HepG2 (cell line): ENCODE measurements around the gene DQX1. TPM values are rescaled to one million over a fixed set of nuclear protein-coding genes. Genes with fewer than 3 reads are reported as not detected.
A peak's percentile ranks its signal among the peaks of the same experiment; 100 is the strongest.

Source experiments
- CCAR2 ChIP-seq: fragments of 200-400 bp; formaldehyde crosslinking; optimal IDR thresholded peaks from 2 replicates; pipeline ENCODE3; 2018; ENCODE audit warnings: low read depth, mild to moderate bottlenecking, low read length, moderate library complexity
- DDIT3 ChIP-seq: sonication (generic); formaldehyde crosslinking; IDR thresholded peaks from 2 replicates; pipeline ENCODE4 v1.4.0; 2020; ENCODE audit warnings: mild to moderate bottlenecking, missing genetic modification reagents
- E2F5 ChIP-seq: sonication (generic); formaldehyde crosslinking; conservative IDR thresholded peaks from 2 replicates; pipeline ENCODE4 v1.4.0; 2020; ENCODE audit warnings: missing genetic modification reagents
- FOXK1 ChIP-seq: sonication (generic); formaldehyde crosslinking; IDR thresholded peaks from 2 replicates; pipeline ENCODE4 v1.4.0; 2020; ENCODE audit warnings: low read depth, missing genetic modification reagents, borderline replicate concordance
- HIVEP1 ChIP-seq: sonication (generic); formaldehyde crosslinking; IDR thresholded peaks from 2 replicates; pipeline ENCODE4 v1.4.0; 2020; ENCODE audit warnings: mild to moderate bottlenecking, missing genetic modification reagents
- PCBP1 ChIP-seq: fragments of 200-400 bp; formaldehyde crosslinking; IDR thresholded peaks from 2 replicates; pipeline ENCODE4 v1.6.1; 2017; ENCODE audit warnings: mild to moderate bottlenecking, low read depth, low read length, borderline replicate concordance
- YEATS2 ChIP-seq: sonication (generic); formaldehyde crosslinking; IDR thresholded peaks from 2 replicates; pipeline ENCODE4 v1.4.0; 2020; ENCODE audit warnings: missing genetic modification reagents, borderline replicate concordance
- ZBED4 ChIP-seq: sonication (generic); formaldehyde crosslinking; IDR thresholded peaks from 2 replicates; pipeline ENCODE4 v1.4.0; 2020; ENCODE audit warnings: missing genetic modification reagents, borderline replicate concordance
- ZBTB42 ChIP-seq: sonication (generic); formaldehyde crosslinking; IDR thresholded peaks from 2 replicates; pipeline ENCODE4 v1.5.0; 2020; ENCODE audit warnings: mild to moderate bottlenecking, missing genetic modification reagents
- ZFP36 ChIP-seq: fragments of 150-350 bp; IDR thresholded peaks from 2 replicates; pipeline ENCODE4 v1.6.1; 2018; ENCODE audit warnings: borderline replicate concordance, low read length, low read depth; ENCODE audit not compliant: partially characterized antibody
- ZKSCAN1 ChIP-seq: fragments of 150-350 bp; IDR thresholded peaks from 2 replicates; pipeline ENCODE4 v1.6.1; 2014; ENCODE audit warnings: low read length
- ZMYM2 ChIP-seq: sonication (generic); formaldehyde crosslinking; IDR thresholded peaks from 2 replicates; pipeline ENCODE4 v1.8.0; 2022; ENCODE audit warnings: mild to moderate bottlenecking, missing genetic modification reagents
- ZNF274 ChIP-seq: sonication (generic); formaldehyde crosslinking; IDR thresholded peaks from 2 replicates; pipeline ENCODE4 v1.5.1; 2020; ENCODE audit warnings: mild to moderate bottlenecking, missing genetic modification reagents
- ZNF547 ChIP-seq: sonication (generic); formaldehyde crosslinking; IDR thresholded peaks from 2 replicates; pipeline ENCODE4 v1.5.1; 2020; ENCODE audit warnings: mild to moderate bottlenecking, missing genetic modification reagents
- polyA plus RNA-seq, 8 experiments: library from polyadenylated mRNA; depleted of rRNA in 3 of 8; stranded (reverse) in 7 of 8; unstranded in 1 of 8; fragments of >200 nt; fragmentation: Illumina TruSeq in 4 of 8; extraction: Trizol in 4 of 8; gene quantifications; 2 replicates each; pipeline versions ENCODE4 v1.2.1 to v1.2.3, GENCODE V29; 2011 to 2016; ENCODE audit warnings: low read depth in 4 of 8, missing spikeins in 1 of 8, mixed read lengths in 1 of 8; ENCODE audit not compliant: insufficient read depth in 1 of 8
- total RNA-seq, 5 experiments: library from RNA; depleted of rRNA; stranded (reverse); fragments of >200 nt; fragmentation: Illumina TruSeq; extraction: Trizol; gene quantifications; 2 replicates each; pipeline ENCODE4 v1.2.3, GENCODE V29; 2016; ENCODE audit warnings: low read depth in 1 of 5
- TF ChIP-seq, protein P1 (sequence below): sonication (generic); formaldehyde crosslinking; IDR thresholded peaks from 2 replicates; pipeline ENCODE4 v1.4.0; 2020; ENCODE audit warnings: missing genetic modification reagents, borderline replicate concordance

The DQX1 gene
- total and polyA plus RNA-seq, 2 of the 13 experiments (the other 11 are each of a cell fraction or from before 2014, with no cell fraction given) = 27.6 to 89.8 TPM

DNA sequence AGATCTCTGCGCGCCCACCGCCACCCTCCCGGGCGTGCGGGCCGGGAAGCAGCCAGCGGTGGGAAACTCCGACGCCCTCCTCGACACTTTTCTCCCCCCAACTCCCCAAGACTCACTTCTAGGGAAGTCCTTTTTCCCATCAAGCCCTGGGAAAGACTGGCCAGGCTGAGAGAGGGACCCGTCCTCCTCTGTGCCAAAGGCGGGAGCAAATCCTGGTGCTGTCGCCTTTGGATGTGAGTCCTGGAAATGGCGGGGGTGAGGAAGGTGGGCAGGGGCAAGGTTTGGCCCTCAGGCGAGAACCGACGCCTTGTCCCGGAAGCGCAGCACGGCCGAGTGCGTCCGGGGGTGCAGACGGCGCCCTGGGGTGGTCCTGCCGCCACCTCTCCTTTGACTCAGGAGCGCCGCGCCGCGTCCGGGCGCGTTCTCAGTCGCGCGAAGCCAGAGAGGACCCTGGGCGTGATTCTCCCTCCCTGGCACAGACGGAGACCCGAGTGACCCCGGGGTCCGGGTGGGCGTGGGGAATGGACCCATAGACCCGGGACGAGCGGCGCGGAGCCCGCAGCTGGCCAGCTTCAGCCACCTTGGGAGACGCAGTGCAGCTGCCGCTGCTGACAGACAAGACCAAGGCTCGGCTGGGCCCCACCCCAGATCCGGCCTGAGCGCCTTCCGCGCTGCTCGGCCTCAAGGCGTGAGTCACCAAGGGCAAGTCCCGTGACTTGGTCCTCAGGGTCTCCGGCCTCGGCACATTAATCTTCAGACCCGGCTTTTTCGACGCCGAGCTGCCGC is 23.1 kb downstream of the DQX1 start (continued):
- TF ChIP-seq ZBED4 = peak; percentile 31; the same call in 1 of the 2 replicates
- TF ChIP-seq DDIT3 (CRISPR knock-in tag) = no peak
- TF ChIP-seq ZBTB42 (CRISPR knock-in tag) = no peak
- TF ChIP-seq YEATS2 = no peak; the same call in 1 of the 2 replicates
- 0 out of 2 replicates have a peak, but pooled peaks have one; percentile 15 for TF ChIP-seq FOXK1 (CRISPR knock-in tag)
- TF ChIP-seq PCBP1 = no peak
- TF ChIP-seq ZKSCAN1 = no peak
- peak; percentile 32 for TF ChIP-seq CCAR2
- no peak for TF ChIP-seq HIVEP1 (CRISPR knock-in tag)
- TF ChIP-seq ZNF274 (CRISPR knock-in tag) = peak; percentile 60; the same call in 1 of the 2 replicates
- TF ChIP-seq ZNF547 (CRISPR knock-in tag) = peak; percentile 72
- no peak for TF ChIP-seq ZFP36
- peak; percentile 87; the same call in 1 of the 2 replicates for TF ChIP-seq ZMYM2 (CRISPR knock-in tag)
- no peak for TF ChIP-seq E2F5 (CRISPR knock-in tag)
- TF ChIP-seq, protein P1, sequence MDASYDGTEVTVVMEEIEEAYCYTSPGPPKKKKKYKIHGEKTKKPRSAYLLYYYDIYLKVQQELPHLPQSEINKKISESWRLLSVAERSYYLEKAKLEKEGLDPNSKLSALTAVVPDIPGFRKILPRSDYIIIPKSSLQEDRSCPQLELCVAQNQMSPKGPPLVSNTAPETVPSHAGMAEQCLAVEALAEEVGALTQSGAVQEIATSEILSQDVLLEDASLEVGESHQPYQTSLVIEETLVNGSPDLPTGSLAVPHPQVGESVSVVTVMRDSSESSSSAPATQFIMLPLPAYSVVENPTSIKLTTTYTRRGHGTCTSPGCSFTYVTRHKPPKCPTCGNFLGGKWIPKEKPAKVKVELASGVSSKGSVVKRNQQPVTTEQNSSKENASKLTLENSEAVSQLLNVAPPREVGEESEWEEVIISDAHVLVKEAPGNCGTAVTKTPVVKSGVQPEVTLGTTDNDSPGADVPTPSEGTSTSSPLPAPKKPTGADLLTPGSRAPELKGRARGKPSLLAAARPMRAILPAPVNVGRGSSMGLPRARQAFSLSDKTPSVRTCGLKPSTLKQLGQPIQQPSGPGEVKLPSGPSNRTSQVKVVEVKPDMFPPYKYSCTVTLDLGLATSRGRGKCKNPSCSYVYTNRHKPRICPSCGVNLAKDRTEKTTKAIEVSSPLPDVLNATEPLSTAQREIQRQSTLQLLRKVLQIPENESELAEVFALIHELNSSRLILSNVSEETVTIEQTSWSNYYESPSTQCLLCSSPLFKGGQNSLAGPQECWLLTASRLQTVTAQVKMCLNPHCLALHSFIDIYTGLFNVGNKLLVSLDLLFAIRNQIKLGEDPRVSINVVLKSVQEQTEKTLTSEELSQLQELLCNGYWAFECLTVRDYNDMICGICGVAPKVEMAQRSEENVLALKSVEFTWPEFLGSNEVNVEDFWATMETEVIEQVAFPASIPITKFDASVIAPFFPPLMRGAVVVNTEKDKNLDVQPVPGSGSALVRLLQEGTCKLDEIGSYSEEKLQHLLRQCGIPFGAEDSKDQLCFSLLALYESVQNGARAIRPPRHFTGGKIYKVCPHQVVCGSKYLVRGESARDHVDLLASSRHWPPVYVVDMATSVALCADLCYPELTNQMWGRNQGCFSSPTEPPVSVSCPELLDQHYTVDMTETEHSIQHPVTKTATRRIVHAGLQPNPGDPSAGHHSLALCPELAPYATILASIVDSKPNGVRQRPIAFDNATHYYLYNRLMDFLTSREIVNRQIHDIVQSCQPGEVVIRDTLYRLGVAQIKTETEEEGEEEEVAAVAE (CRISPR knock-in tag) = no peak
